ENCODE data around the gene DLGAP1.

The DLGAP1 gene

DNA sequence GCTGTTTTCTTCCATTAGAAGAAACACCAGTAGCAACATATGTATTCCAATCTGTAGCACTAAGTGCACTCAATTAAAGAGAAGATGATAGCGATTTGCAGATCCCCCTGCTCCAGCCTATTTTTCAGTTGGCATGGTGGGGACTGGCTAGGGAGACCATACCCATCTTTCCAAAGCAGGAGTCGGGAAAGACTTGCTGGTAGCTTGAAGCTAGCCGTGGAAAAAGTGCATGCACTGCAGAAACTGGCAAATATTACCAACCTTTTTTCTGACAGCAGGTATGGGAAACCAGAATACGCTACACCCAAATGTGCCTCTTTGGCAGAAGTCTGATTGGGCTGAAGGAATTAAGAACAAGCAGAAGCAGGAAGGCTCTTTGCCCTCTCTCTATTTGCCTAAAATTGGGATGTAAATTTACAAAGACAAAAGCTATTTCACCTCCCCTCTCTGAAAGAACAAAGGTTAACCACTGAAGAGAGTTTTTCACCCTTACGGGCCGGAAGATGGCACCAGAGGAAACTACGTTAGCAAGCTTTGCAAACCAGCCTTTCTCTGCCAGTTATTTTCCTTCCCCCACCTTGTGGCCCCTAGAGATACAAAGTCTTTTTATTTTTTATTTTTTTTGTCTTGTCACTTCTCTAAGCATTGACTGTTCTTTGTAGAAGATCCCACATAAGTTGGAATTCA, 273.1 kb downstream of the DLGAP1 start:
- H3K27ac Mint-ChIP-seq: no peak overlapping the region
- TF ChIP-seq, protein P1, sequence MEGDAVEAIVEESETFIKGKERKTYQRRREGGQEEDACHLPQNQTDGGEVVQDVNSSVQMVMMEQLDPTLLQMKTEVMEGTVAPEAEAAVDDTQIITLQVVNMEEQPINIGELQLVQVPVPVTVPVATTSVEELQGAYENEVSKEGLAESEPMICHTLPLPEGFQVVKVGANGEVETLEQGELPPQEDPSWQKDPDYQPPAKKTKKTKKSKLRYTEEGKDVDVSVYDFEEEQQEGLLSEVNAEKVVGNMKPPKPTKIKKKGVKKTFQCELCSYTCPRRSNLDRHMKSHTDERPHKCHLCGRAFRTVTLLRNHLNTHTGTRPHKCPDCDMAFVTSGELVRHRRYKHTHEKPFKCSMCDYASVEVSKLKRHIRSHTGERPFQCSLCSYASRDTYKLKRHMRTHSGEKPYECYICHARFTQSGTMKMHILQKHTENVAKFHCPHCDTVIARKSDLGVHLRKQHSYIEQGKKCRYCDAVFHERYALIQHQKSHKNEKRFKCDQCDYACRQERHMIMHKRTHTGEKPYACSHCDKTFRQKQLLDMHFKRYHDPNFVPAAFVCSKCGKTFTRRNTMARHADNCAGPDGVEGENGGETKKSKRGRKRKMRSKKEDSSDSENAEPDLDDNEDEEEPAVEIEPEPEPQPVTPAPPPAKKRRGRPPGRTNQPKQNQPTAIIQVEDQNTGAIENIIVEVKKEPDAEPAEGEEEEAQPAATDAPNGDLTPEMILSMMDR (IDR thresholded peaks at IDR 0.05): peak; percentile 22
- H3K36me3 Mint-ChIP-seq (ENCODE audit: low read depth): no peaks in the 10 kb centered on the region
- DNase-seq: no peak
- H3K4me3 Mint-ChIP-seq: no peak overlapping the region
- H3K9me3 Mint-ChIP-seq: peaks cover 18% of the 10 kb centered on the region
- H3K4me1 Mint-ChIP-seq: no peaks in the 10 kb centered on the region
- H3K27me3 Mint-ChIP-seq (ENCODE audit: low read depth, poor library complexity): no peaks in the 10 kb centered on the region

DNA sequence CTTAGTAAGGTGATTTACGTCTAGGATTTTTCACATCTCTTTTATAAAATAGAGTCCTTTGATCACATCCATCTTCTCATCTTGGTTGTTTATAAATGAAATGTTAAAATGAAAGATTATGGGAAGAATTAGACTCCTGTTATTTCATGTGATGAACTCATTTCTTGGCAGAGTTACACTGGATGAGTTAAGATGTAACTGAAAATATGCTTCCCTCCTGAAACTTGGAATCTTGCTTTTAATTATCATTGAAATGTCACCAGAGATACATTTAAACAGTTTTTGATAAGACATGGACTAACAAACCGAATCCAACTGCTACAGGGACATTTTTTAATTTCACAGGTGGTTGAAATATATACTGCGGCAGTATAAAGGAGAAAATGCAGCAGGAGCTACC, 274.0 kb downstream of the DLGAP1 start:
- no peaks in the 10 kb centered on the region for H3K4me1 Mint-ChIP-seq
- TF ChIP-seq, protein P1 (IDR thresholded peaks at IDR 0.05): no peak
- DNase-seq: no peak
- no peaks in the 10 kb centered on the region for H3K36me3 Mint-ChIP-seq (ENCODE audit: low read depth)
- H3K4me3 Mint-ChIP-seq: no peak overlapping the region
- no peak overlapping the region for H3K27ac Mint-ChIP-seq
- peaks cover 9% of the 10 kb centered on the region for H3K9me3 Mint-ChIP-seq
- no peaks in the 10 kb centered on the region for H3K27me3 Mint-ChIP-seq (ENCODE audit: low read depth, poor library complexity)

DNA sequence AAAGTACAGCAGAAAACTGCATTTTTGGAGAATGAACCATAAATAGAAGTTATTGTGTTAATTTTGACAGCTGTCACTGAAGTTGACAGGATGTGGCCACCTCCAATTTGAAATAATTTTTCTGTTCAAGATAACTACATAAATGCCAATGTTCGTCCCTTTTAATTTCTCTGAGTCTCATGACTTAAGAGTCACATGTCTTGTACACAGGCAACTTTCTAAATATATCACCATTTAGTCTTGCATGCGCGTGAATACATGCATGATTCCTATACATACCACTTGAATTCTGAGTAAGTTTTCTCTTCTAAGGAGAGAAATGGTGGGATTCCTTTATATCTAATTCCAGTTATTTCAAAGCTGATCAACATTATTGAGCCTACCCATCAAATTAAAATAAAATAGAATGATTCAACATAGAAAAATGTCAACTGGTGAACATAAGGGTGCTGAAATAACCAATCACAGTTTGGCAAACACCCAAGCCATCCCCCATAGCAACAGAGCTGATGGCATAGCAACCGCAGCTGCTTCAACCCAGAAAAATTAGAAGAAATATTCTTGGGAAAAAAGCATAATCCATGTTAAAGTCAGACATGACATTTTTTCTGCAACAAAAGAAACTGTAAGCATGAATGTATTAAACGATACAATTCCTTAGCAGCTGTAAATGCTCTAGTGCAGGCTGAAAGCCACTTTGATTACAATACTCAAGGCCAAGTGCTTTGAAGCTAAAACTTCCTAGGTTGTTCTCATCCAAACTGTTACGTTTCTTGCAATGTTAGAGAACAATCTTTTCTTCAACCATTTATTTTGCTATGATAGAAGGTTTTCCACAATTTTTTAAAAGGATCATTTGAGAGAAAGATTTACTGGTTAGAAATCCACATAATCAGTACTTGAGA, 282.7 kb downstream of the DLGAP1 start:
- Mint-ChIP-seq H3K27ac (no peak overlapping the region), H3K9me3 (no peaks in the 10 kb centered on the region), H3K4me1 (no peaks in the 10 kb centered on the region)

DNA sequence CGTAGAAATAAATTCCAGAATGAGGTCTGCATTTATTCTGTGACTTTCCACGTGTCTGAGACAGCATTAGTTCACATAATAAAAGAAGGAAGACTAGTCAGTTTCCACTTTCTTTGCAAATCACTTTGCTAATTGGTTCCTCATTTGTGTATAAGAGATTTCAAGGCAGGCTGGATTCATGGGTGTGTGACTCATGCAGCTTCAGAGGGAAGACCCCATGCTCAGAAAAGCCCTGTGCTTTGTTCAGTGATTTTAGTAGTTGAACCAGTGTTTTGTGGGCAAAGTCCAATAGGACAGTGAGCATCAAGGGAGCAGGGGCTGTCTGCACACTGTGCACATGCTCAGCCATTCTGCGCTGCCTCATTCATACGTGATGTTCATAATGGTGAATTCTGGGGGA, 297.8 kb downstream of the DLGAP1 start:
- DNase-seq: no peak
- Mint-ChIP-seq H3K4me1 (peaks cover 4% of the 10 kb centered on the region), H3K9me3 (peaks cover 3% of the 10 kb centered on the region), H3K4me3 (no peak overlapping the region), H3K27ac (no peak overlapping the region), H3K27me3 (ENCODE audit: low read depth, poor library complexity) (peaks cover 10% of the 10 kb centered on the region), H3K36me3 (ENCODE audit: low read depth) (no peaks in the 10 kb centered on the region)
- TF ChIP-seq, protein P1 (IDR thresholded peaks at IDR 0.05): no peak

More for the DNA sequence above, 282.7 kb downstream of the DLGAP1 start:
- H3K36me3 Mint-ChIP-seq (ENCODE audit: low read depth): no peaks in the 10 kb centered on the region
- H3K4me3 Mint-ChIP-seq: no peak overlapping the region
- H3K27me3 Mint-ChIP-seq (ENCODE audit: low read depth, poor library complexity): no peaks in the 10 kb centered on the region
- no peak for DNase-seq
- TF ChIP-seq, protein P1 (IDR thresholded peaks at IDR 0.05): no peak

DNA sequence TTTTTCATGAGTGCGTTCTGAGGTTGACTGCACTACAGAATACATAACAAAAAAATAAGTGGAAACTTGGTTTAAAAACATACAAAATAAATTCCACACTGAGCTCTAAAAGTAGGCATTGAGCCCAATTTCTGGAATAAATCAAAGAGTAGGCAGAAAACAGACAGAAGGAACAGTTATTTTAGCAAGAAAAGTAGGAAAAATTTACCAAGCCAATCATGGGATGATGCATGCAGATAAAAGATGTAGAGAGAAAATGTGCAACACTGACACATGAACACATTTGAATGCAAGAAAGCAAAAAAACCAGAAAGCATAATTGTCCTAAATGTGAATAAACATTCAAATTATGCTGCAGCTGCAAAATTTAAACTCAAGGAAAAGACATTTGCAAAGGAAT, 308.3 kb downstream of the DLGAP1 start:
- H3K9me3 Mint-ChIP-seq: peaks cover 2% of the 10 kb centered on the region
- no peaks in the 10 kb centered on the region for H3K27me3 Mint-ChIP-seq (ENCODE audit: low read depth, poor library complexity)
- no peak overlapping the region for H3K27ac Mint-ChIP-seq
- peaks cover 2% of the 10 kb centered on the region for H3K36me3 Mint-ChIP-seq (ENCODE audit: low read depth)
- TF ChIP-seq, protein P1 (IDR thresholded peaks at IDR 0.05): no peak
- no peak for DNase-seq
- H3K4me1 Mint-ChIP-seq: no peaks in the 10 kb centered on the region
- H3K4me3 Mint-ChIP-seq: no peak overlapping the region

All from nephron progenitor cell (in vitro differentiated cells).